CD4-positive, alpha-beta T cell treated with Interleukin-17A for 1 hour (primary cell): ENCODE measurements around the gene CADM3.

Experiments
- DNase-seq: peaks from one replicate; pipeline ENCODE4 v3.0.0-alpha.2; 2020

The CADM3 gene

GRCh38 chr1:159207774-159208173 is 36.4 kb downstream of the CADM3 start:
- no peak for DNase-seq

- no peak for DNase-seq
Observed at GRCh38 chr1:159208175-159208825, 36.9 kb downstream of the CADM3 start.

- DNase-seq: no peak
Observed at GRCh38 chr1:159209061-159209460, 37.6 kb downstream of the CADM3 start.

- peak; percentile 36 for DNase-seq
Observed at GRCh38 chr1:159211331-159212136, 40.1 kb downstream of the CADM3 start.

- DNase-seq: no peak
Observed at GRCh38 chr1:159212596-159212995, 41.2 kb downstream of the CADM3 start.

GRCh38 chr1:159214149-159214760 is 42.8 kb downstream of the CADM3 start:
- peak; percentile 38 for DNase-seq

GRCh38 chr1:159218649-159219636 is 47.5 kb downstream of the CADM3 start:
- no peak for DNase-seq

GRCh38 chr1:159222075-159222865 is 50.9 kb downstream of the CADM3 start:
- no peak for DNase-seq

GRCh38 chr1:159223004-159223403 is 51.6 kb downstream of the CADM3 start:
- no peak for DNase-seq

- no peak for DNase-seq
Observed at GRCh38 chr1:159228554-159228953, 57.1 kb downstream of the CADM3 start.

- DNase-seq: no peak
Observed at GRCh38 chr1:159229260-159229885, 58.0 kb downstream of the CADM3 start.

GRCh38 chr1:159229896-159230295 is 58.5 kb downstream of the CADM3 start:
- no peak for DNase-seq

- no peak for DNase-seq
Observed at GRCh38 chr1:159239551-159240220, 68.3 kb downstream of the CADM3 start.

- no peak for DNase-seq
Observed at GRCh38 chr1:159247266-159247665, 75.9 kb downstream of the CADM3 start.

GRCh38 chr1:159248311-159248710 is 76.9 kb downstream of the CADM3 start:
- no peak for DNase-seq

GRCh38 chr1:159250638-159251216 is 79.3 kb downstream of the CADM3 start:
- no peak for DNase-seq
